Esophagus squamous epithelium (tissue), 4 donors: ENCODE results near the gene TNFSF8.

Experiments
- CTCF ChIP-seq, 6 experiments: fragments of 450-650 bp in 4 of 6; fragments of 200-600 bp in 2 of 6; sonication (generic) in 2 of 6; IDR thresholded peaks; one replicate each; pipeline ENCODE4 v1.5.1; 2016 to 2019; ENCODE audit warnings: antibody characterized with exemption in 6 of 6, mild to moderate bottlenecking in 4 of 6, moderate library complexity in 4 of 6
- POLR2A ChIP-seq, 4 donors: fragments of 450-650 bp; IDR thresholded peaks; one replicate each; pipeline ENCODE4 v1.6.1; 2017; ENCODE audit warnings: antibody characterized with exemption in 4 of 4, mild to moderate bottlenecking in 4 of 4, moderate library complexity in 3 of 4

- no peak for TF ChIP-seq CTCF (IDR thresholded peaks at IDR 0.05)
- no peak for TF ChIP-seq POLR2A (IDR thresholded peaks at IDR 0.05)
Observed at GRCh38 chr9:114910541-114910940, 19.9 kb downstream of the TNFSF8 start.
